HG02642 (cell line): ENCODE measurements around the gene FXYD6.

Source experiments
- ATAC-seq: cut with Tn5 transposase; IDR thresholded peaks from one replicate; pipeline ENCODE4 v1.9.1; 2021; ENCODE audit warnings: mild to moderate bottlenecking; ENCODE audit not compliant: unreplicated experiment, poor library complexity

FXYD6 gene

GRCh38 chr11:117833401-117833891 is 43.0 kb downstream of the FXYD6 start:
- ATAC-seq: no peak

- no peak for ATAC-seq
Measured at GRCh38 chr11:117832511-117832910, 43.9 kb downstream of the FXYD6 start.

GRCh38 chr11:117831661-117832415 is 44.6 kb downstream of the FXYD6 start:
- ATAC-seq: no peak

DNA sequence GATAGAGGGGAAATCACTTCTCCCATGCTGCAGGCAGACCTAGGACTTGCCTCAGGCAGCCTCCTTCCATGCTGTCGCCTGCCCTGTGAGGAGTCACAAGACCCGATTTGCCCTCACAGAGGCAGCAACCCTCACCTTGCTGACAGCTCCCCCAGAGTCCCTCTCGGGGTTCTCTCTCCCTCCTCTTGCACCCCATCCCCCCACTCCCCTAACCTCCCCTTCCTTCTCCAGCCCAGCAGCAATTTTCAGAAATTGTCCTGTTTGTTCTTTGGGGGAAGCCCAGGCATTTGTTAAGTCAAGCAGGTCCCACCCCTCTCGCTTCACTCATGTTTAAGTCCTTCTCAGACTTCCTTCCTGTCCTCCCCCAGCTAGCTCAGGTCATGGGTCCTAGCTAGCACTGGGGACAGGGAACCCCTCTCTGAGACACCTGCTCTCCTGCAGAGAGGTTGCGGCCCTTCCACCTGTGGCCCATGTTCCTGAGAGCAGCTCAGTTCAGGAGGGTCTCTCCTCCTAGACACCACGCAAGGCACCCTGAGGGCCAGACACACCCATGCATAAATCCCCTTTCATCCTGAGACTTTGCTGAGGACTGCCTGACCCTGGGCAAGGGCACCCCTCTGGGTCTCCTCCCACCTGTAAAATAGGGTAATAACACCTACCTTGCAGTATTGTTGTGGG is 45.6 kb downstream of the FXYD6 start:
- ATAC-seq: no peak

GRCh38 chr11:117830072-117830471 is 46.4 kb downstream of the FXYD6 start:
- no peak for ATAC-seq

DNA sequence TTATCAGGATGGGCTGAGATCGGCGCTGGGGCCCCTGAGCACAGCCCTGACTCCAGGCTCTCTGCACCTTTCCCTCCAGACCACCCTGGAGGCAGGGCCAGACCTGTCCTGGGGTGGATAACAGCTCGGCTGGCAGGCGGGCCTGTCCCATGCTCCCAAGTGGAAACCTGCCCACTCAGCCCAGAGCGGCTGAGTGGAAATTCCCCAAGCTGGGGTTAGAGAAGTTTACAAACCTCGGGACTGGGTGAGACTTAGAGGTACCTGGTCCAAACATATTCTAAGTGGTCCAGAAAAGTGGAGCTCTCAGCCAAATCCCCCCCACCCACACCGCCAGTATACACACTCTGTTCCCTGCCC is 47.1 kb downstream of the FXYD6 start:
- ATAC-seq: no peak

DNA sequence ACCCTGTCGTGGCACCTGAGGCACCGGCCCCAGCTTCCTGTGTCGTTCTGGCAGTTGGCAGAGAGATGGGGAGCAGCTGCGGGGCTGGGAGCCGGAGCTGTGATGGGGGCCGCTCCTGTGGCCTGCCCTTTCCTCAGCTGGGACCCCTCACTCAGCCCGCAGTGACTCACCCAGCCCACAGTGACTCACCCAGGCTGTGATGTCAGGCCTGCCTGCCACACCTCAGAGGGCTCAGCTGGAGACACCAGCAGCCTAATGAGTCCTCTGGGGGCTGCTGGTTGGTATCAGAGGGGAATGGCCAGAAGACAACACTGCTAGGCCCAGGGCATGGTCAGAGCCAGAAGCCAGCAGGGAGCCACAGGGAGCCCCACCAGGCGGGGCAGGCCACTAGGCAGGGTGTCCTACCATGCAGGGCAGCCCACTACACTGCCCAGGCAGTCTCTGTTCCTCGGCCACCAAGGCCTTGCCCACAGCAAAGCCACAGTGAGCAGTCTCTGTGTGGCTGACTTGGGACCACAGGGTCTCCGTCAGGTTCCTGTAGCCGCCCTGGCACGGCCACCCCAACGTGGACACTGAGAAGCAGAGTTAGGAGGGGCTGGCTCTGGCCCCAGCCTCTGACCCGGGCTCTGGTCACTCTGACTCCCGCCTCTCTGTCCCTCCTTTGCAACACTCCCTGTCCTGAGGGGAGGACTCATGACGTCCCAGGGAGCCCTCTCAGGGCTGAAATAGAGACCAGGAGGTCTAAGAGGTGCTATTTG is 47.7 kb downstream of the FXYD6 start:
- ATAC-seq: peak; percentile 57

DNA sequence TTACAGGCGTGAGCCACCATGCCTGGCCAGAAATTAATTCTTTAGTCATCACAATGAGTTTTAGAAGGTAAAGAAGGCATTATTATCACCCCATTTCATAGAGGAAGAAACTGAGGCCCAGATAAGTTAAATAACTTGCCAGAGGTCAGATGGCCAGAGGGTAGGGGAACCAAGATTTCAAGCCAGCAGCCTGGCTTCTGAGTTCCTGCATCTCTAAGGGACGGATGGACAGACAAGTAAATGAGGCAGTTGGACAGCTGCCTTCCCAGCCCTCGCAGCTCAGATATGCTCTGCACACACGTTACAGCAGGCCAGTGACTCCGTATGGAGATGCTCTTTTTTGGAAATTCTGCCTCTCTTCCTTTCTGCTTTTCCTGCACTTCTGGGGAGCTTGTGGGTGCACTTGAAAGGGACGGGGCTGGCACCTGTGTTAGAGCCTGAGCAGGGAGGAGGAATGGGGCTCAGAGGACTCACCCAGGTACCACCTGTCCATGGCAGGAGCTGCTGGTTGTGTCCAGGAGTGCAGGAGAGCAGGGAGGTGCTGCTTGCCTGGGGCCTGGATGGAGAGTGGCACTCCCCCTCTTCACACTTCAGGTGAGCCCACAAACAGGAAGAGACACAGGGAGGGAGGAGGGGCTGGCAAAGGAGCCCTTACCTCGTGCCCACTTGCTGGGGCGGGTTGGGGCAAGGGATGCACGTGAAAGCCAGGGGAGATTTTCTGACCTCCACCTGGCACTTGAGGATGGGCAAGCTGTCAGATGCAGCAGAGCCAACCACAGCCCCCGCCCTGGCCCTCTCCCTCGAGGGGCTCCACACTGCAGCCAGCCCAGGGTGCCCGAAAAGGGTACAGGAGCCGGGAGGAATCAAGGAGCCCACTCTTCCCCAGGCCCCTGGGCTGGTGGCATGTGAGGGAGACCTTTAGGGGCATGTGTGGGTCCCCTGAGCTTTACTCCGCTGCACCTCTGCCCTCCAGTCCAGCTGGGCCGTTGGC is 48.6 kb downstream of the FXYD6 start:
- ATAC-seq: no peak

- ATAC-seq: no peak
Measured at GRCh38 chr11:117826832-117827231, 49.6 kb downstream of the FXYD6 start.

GRCh38 chr11:117826190-117826570 is 50.3 kb downstream of the FXYD6 start:
- no peak for ATAC-seq

- no peak for ATAC-seq
Measured at GRCh38 chr11:117825538-117826189, 50.8 kb downstream of the FXYD6 start.

GRCh38 chr11:117824571-117825537 is 51.6 kb downstream of the FXYD6 start, which contains the start of gene FXYD2:
TSS of gene FXYD2 (minus strand) at chr11:117824744. CDS start at chr11:117824678, 66 bp downstream.
- ATAC-seq: no peak

DNA sequence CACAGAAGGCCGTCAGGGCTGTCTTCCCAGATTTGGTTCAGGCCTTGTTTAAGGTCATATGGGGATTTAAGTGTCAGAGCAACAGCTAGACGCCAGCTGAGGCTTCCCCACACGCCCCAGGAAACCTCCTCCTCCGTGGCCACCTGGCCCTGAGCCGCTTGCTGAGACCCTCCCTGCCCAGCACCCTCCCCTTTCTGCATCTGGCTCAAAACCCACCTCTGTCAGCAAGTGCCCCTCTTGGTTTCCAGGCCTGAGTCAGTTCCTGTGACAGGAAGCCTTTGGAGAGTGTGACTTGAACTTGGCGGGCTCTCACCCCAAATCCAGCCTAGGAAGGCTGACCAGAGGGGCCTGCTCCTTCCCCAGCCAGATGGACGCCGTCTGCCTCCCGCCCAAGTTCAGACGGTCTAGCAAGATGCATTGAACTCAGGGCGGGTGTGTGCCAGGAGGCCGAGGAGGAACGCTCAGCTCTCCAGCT is 52.5 kb downstream of the FXYD6 start:
- no peak for ATAC-seq

- no peak for ATAC-seq
Measured at GRCh38 chr11:117823294-117823945, 53.0 kb downstream of the FXYD6 start.

DNA sequence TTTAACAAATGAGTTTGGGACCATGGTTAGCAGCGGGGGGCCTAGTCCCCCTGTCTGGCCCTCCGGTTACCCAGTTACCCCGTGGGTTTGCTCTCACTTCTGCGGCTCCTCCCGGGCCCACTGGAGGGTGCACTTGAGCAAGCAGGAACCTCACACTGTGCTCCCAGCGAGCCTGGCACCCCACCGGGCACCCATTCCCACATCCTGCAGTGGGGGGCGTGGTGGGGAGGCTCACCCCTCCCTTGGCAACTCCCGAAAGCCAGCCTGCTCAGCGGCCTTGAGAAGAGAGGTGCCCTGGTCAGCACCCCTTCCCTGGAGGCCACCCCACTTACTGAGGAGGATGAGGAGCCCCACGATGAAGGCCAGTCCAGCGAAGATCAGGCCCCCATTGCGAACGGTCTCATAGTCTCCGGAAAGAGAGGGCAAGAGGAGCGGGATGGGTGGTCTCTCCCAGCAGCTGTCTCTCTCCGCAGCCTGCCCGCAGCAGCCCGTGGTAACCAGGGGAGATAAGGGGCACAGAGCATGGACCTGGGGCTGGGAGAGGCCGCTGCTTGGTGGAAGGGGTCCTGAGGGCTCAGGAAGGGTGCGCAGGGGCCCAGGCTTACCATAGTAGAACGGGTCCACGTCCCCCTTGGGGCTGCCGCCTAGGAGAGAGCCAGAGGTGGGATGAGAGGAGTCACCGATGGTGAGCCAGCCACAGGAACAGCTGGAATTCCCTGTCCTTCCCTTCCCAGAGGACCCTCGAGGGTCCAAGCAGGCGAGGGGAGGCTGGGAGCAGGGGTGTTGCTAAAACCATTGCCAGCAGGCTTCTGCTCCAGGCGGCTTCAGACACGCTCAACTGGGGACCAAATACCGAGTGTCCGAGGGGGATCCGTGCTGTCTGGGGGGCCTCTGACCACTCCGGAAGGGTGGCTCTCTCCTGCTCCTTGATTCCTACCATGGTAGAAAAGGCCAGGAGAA is 54.1 kb downstream of the FXYD6 start:
- no peak for ATAC-seq

DNA sequence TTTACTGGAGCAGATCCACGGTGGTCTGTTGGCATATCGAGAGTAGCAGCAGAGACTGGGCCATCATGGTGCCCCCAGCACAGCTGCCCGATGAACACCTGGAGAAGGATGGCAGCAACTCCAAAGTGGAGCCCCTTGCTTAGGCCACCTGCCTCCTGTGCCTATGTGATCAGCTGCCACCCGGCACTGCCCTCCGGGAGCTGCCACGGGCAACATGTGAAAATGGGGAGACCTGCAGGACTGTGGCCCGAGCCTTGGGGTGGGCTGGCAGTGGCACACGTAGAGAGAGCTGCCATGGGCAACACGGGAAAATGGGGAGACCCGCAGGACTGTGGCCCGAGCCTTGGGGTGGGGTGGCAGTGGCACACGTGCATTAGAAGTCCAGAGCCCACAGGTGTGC is 55.0 kb downstream of the FXYD6 start:
- no peak for ATAC-seq

GRCh38 chr11:117820516-117820915 is 55.9 kb downstream of the FXYD6 start:
- ATAC-seq: no peak
